GM12873 (cell line): ENCODE data around the gene CAMK2D.
A peak's percentile ranks its signal among the peaks of the same experiment; 100 is the strongest.

Experiments used
- TF ChIP-seq, protein P1 (sequence below): IDR thresholded peaks from 2 replicates; pipeline ENCODE4 v1.5.1; 2012; ENCODE audit warnings: low read depth, mild to moderate bottlenecking, moderate library complexity, low read length, control low read depth; ENCODE audit not compliant: insufficient read depth; ENCODE audit errors: missing control alignments

The CAMK2D gene

DNA sequence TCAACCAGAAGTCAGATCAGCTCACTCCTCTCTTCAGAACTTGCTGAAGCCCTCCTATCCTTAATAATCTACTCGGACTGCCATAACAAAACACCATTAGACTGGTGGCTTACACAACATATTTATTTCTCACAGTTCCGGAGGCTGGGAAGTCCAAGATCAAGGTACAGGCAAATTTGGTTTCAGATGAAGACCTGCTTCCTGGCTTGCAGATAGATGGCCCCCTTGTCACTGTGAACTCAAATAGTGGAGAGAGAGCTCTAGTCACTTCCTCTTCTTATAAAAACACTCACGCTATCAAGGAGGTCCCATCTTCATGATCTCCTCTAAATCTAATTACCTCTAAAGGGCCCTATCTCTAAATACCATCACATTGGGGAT, 125.1 kb downstream of the CAMK2D start:
- TF ChIP-seq, protein P1, sequence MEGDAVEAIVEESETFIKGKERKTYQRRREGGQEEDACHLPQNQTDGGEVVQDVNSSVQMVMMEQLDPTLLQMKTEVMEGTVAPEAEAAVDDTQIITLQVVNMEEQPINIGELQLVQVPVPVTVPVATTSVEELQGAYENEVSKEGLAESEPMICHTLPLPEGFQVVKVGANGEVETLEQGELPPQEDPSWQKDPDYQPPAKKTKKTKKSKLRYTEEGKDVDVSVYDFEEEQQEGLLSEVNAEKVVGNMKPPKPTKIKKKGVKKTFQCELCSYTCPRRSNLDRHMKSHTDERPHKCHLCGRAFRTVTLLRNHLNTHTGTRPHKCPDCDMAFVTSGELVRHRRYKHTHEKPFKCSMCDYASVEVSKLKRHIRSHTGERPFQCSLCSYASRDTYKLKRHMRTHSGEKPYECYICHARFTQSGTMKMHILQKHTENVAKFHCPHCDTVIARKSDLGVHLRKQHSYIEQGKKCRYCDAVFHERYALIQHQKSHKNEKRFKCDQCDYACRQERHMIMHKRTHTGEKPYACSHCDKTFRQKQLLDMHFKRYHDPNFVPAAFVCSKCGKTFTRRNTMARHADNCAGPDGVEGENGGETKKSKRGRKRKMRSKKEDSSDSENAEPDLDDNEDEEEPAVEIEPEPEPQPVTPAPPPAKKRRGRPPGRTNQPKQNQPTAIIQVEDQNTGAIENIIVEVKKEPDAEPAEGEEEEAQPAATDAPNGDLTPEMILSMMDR = peak; percentile 36

DNA sequence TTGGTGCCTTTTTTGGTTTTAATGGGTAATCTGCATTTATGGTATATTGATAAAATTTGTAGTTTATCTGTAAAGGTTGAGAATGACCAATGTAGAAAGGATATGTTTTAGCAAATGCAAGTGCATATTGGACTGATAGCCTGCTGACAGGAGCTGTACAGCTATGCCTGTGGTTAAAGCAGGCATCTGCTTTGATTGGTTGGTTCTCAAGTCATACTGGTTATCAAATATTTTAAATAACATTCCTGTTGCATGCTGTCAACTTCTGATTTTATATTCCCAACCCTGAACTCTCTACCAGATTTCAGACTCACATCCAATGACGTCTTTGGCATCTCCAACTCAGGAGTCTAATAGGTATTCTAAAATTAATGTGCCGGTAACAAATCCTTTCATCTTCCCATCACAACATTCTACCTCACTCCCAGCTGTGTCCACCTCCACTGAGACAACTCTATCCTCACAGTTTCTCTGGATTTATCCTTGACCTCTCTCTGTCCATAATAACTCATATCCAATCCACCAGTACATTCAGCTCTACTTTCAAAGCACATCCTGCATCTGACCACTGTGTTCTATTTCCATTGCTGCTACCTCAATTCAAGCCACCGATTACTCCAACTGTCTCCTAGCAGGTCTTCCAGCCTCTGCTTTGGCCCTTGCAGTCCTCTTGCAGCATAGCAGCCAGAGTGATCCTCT, 125.7 kb downstream of the CAMK2D start:
- TF ChIP-seq, protein P1 = no peak

DNA sequence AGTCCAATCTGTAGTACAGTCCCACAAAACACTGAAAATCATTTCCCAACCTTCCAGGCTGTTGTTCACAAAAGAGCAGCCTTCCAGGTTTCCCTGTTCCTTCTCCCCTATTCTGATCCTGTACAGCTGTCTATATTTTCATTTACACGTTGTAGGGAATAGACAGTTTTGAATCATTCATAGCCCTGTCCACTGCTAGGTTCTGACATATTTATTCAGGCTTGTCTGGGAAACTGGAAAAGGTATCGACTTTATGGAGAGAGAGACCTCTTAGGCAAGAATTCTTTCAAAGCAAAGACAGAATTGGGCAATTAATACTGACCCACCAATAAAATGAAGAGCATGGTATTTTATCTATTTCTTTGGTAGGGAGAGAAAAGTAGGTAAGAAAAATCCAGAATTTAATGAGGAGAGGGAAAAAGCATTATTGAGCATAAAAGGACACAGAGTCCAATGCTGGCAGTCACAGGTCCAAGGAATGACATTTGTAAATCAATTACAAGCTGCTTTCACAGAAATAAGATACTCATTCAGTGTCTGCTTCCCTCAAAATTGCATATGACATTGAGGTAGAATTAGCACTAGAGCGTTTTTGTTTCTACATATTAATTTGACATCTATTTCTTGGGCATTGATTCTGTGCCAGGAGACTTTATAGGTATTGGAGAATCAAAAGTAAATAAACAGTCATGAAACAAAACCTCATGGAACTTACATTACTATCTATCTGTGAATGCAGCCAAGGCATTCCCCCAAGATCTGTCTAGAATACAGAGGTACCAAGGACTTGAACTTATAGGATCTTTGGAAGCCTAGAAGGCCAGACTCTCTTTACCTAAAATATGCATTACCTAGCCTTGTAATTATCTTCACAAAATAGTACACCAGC, 127.2 kb downstream of the CAMK2D start:
- TF ChIP-seq, protein P1 = no peak

DNA sequence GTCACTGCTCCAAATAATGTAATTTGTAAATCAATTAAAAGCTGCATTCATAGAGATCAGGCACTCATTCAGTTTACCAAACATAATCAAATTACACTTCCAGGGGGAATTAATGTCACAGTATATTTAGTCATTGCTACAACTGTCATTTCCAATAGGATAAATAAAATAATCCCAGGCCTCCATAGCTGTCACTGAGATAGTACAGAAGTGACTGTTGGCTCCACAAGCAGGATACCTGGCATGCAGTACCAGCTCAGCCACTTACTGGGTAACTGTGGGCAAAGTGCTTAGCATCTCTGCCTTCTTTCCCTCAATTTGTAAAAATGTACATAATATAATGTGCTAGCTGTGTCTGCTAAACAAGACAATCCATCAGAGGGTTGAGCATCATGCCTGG, 128.1 kb downstream of the CAMK2D start:
- TF ChIP-seq, protein P1 = no peak

DNA sequence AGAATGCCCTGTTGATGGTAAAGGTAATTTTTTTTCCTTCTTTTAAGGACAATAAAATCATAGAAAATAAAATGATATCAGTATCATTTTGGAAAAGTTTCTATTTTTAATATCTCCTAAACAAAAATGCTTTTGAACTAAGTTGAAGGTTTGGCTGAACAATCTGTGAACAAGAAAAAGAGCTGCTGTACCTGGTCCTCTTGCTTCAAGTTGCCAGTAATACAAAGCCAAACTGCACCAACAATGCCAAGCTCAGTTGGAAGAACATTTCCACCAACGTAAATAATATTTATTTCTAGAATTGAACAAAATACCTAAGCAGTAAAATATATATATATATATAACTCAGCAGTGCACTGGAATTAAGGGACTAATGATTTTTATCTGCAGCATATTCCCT, 132.8 kb downstream of the CAMK2D start:
- TF ChIP-seq, protein P1 = no peak

DNA sequence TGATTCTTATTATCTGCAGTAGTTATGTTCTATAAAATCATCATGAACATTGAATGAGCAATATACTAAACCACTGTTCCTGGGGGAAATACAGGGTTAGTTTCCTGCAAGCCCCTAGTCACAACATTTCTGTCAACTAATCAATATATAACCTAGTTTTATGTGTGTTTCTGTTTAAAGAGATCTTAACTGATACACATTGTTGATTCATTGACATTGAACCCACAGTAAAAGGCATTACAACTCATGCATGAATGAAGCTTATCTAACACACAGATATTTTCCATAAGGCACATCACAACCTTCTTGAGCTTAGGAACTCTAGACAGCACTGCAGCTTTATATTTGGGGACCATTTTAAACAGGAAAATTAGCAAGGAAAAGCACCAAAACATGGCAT, 134.2 kb downstream of the CAMK2D start:
- TF ChIP-seq, protein P1 = no peak

DNA sequence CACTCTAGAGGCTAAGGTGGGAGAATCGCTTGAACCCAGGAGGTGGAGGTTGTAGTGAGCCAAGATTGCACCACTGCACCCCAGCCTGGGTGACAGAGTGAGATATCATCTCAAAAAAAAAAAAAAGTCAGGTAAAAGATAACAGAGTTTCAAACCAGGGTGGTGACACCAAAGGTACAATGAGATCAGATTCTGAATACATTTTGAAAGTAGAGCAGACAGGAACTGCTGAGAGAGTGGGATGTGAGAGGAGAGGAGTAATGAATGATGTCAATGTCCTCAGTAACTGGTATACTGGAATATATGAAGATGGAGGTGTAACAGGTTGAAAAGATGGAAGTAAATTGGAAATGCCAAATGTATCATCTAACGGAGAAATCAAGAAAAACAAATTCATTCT, 135.6 kb downstream of the CAMK2D start:
- TF ChIP-seq, protein P1 = no peak
